C4-2B (cell line): ENCODE data around the gene RDH14.

Experiments used
- ZFX ChIP-seq: fragments of 450-650 bp; IDR thresholded peaks from 2 replicates; pipeline ENCODE4 v1.6.1; 2017
- TF ChIP-seq, protein P1 (sequence below): fragments of 450-650 bp; conservative IDR thresholded peaks from 2 replicates; pipeline ENCODE4 v1.5.1; 2017; ENCODE audit warnings: mild to moderate bottlenecking

DNA sequence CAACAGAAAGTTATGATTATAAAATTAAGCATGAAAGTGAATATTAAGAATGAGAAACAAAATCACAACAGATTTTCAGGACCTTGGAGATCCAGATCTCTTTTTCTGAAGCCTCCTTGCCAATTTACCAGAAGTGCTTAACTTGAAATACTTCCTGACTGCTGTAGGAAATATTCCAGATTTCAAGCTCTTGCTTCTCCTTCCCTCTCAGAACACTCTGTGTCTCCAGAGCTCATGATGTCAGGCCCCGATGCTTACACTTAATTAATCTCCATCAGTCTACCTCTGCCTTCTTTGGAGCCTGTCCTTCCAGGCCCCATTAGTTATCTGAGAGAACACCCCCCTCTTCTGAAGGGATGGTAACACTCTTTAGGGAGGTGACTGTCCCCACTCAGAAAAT, 49.6 kb upstream of the RDH14 start:
- TF ChIP-seq, protein P1, sequence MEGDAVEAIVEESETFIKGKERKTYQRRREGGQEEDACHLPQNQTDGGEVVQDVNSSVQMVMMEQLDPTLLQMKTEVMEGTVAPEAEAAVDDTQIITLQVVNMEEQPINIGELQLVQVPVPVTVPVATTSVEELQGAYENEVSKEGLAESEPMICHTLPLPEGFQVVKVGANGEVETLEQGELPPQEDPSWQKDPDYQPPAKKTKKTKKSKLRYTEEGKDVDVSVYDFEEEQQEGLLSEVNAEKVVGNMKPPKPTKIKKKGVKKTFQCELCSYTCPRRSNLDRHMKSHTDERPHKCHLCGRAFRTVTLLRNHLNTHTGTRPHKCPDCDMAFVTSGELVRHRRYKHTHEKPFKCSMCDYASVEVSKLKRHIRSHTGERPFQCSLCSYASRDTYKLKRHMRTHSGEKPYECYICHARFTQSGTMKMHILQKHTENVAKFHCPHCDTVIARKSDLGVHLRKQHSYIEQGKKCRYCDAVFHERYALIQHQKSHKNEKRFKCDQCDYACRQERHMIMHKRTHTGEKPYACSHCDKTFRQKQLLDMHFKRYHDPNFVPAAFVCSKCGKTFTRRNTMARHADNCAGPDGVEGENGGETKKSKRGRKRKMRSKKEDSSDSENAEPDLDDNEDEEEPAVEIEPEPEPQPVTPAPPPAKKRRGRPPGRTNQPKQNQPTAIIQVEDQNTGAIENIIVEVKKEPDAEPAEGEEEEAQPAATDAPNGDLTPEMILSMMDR, result no peak
- no peak for TF ChIP-seq ZFX
